ENCODE results near the gene CTBP2.
"Not testable (repeated sequence)": the region's sequence is repeated elsewhere in the genome, so short reads cannot be mapped to it uniquely, and the experiment has no call there.

CTBP2 gene

DNA sequence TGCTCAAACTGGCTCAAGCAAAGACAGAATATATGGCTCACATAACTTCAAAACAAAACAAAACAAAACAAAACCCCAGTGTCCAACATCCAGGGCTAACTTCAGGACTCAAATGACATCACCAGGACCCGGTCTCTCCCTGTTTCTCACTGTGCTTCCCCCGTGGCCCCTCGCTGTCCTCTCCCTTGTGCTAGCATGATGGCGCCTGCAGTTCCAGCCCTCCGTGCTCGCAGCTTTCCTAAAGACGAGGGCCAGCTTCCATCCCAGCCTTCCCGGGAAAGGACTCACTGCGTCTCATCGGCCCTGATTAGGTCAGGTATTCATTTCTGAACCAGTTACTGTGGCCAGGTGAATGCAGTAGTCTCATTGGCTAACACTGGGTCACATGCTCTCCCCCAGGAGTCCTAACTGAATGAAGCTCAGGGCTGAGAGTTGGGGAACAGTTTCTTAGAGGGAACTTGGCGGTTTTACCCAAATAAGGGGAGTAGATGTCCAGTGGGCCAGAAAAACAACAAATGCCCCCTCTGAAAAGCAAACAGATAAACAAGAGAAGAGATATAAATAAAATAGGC is 33.0 kb upstream of the CTBP2 start:
- no peak overlapping the region for H2AFZ ChIP-seq (ENCODE audit: low read depth, low read length)
- no peak overlapping the region for H3K4me3 ChIP-seq (ENCODE audit: low read length)
- no peaks in the 10 kb centered on the region for H3K4me1 ChIP-seq (ENCODE audit: insufficient read depth, low read length)
- H3K36me3 ChIP-seq (ENCODE audit: insufficient read depth, low read length), result no peaks in the 10 kb centered on the region
- H3K9me3 ChIP-seq (ENCODE audit: low read length), result no peaks in the 10 kb centered on the region
- H3K27me3 ChIP-seq (ENCODE audit: insufficient read depth, low read length), result no peaks in the 10 kb centered on the region

DNA sequence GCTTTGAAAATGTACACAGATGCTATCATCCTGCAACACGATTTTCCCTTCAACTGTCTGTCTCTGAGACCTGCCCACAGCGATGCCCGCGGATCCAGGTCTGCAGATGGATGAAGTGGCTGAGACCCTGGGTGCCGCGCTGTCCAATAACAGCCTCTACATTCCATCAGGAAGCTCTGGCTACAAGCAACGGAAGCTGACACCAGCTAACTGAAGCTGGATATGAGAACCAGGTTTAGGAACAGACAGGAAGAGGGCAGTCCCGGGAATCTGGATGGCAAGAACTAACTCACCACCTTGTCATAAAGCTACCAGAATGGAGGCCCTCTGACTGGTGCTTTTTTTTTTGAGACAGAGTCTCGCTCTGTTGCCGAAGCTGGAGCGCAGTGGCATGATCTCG is 32.3 kb upstream of the CTBP2 start:
- Histone ChIP-seq H3K9me3 (ENCODE audit: low read length) (no peaks in the 10 kb centered on the region), H3K27me3 (ENCODE audit: insufficient read depth, low read length) (no peaks in the 10 kb centered on the region), H3K36me3 (ENCODE audit: insufficient read depth, low read length) (no peaks in the 10 kb centered on the region), H3K4me3 (ENCODE audit: low read length) (no peak overlapping the region), H3K4me1 (ENCODE audit: insufficient read depth, low read length) (no peaks in the 10 kb centered on the region), H2AFZ (ENCODE audit: low read depth, low read length) (no peak overlapping the region)

DNA sequence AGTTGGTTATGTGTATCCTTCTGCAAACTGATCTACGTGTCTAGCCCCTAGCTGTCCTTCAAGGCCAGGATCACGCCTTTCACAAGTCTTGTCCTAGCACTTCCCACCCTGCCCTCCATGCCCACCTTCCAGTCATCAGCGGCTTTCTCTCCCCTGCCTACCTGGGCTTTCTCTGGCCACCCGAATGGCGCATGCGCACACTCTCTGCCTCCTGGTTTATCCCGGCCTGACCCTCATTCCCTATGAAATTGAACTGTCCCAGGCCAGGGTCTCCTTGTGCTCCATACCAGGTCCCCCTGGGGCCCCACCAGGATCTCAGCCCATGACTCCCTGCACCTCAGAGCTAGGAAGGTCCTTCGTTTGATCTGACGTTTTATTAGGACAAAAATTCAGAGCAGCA is 31.6 kb upstream of the CTBP2 start:
- Histone ChIP-seq H2AFZ (ENCODE audit: low read depth, low read length) (no peak overlapping the region), H3K4me1 (ENCODE audit: insufficient read depth, low read length) (no peaks in the 10 kb centered on the region), H3K4me3 (ENCODE audit: low read length) (no peak overlapping the region), H3K36me3 (ENCODE audit: insufficient read depth, low read length) (no peaks in the 10 kb centered on the region), H3K27me3 (ENCODE audit: insufficient read depth, low read length) (no peaks in the 10 kb centered on the region), H3K9me3 (ENCODE audit: low read length) (no peaks in the 10 kb centered on the region)

DNA sequence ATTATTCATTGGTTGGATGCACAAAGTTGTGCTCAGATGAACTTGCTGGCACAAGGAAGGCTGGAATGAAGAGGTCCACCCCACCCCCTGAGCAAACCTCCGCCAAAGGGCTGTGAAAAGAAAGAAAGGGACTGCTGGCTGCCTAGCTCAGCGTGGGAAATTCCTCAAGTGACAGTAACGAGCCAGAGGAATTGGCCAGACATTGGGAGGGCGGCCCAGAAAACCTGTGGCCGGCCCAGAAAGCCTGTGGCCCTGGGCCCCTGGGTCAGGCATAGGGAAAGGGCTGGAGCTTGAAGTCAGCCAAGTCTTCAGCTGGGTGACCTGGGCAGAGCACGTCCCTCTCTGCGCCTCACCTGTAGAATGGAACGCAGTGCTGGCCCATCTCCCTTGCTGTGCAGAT is 30.6 kb upstream of the CTBP2 start:
- no peaks in the 10 kb centered on the region for H3K27me3 ChIP-seq (ENCODE audit: insufficient read depth, low read length)
- H2AFZ ChIP-seq (ENCODE audit: low read depth, low read length), result no peak overlapping the region
- H3K4me3 ChIP-seq (ENCODE audit: low read length), result no peak overlapping the region

DNA sequence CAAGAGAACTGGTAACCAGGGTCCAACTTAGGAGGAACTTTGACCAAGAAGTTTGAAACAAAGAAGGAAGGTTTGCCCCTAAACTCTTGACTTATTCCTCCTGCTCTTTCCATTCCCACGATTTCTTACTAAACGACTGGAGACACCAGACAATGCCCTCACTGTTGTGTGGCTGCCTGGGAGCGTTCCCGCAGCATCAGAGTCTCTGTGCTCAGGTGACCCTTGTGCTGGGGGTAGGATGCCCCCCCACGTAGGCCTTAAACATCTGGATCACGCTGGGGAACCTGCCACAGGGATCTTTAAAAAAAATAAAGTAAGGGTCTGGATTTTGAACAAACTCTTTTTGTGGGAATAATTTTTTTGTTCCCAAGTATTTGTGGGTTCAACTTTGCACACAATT is 30.1 kb upstream of the CTBP2 start:
- H3K4me1 ChIP-seq (ENCODE audit: insufficient read depth, low read length), result no peaks in the 10 kb centered on the region
- H2AFZ ChIP-seq (ENCODE audit: low read depth, low read length), result no peak overlapping the region
- no peak overlapping the region for H3K4me3 ChIP-seq (ENCODE audit: low read length)
- no peaks in the 10 kb centered on the region for H3K27me3 ChIP-seq (ENCODE audit: insufficient read depth, low read length)
- H3K36me3 ChIP-seq (ENCODE audit: insufficient read depth, low read length), result no peaks in the 10 kb centered on the region
- H3K9me3 ChIP-seq (ENCODE audit: low read length), result no peaks in the 10 kb centered on the region

More for the DNA sequence above, 30.6 kb upstream of the CTBP2 start:
- Histone ChIP-seq H3K36me3 (ENCODE audit: insufficient read depth, low read length) (no peaks in the 10 kb centered on the region), H3K9me3 (ENCODE audit: low read length) (no peaks in the 10 kb centered on the region), H3K4me1 (ENCODE audit: insufficient read depth, low read length) (no peaks in the 10 kb centered on the region)

DNA sequence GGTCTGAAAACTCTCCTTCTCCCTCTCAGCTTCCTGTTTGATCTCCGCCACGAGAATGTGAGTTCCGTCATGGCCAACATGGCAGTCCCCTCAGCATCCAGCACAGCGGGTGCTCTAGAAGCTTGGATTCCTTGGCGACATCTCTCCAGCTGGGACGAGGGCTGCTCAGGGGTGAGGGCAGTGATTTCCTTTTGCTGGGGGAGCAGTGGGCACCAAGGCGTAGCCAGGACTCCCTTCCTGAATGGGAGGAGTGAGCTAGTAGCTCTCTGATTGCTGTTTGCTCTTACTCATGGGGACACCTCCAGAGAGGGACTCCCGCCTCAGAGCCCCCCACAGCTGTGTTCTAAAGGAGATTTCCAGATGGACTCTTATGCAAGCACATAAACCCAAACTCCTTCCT is 28.8 kb upstream of the CTBP2 start:
- Histone ChIP-seq H3K9me3 (ENCODE audit: low read length) (no peaks in the 10 kb centered on the region), H2AFZ (ENCODE audit: low read depth, low read length) (no peak overlapping the region), H3K27me3 (ENCODE audit: insufficient read depth, low read length) (no peaks in the 10 kb centered on the region), H3K4me3 (ENCODE audit: low read length) (no peak overlapping the region), H3K36me3 (ENCODE audit: insufficient read depth, low read length) (no peaks in the 10 kb centered on the region), H3K4me1 (ENCODE audit: insufficient read depth, low read length) (no peaks in the 10 kb centered on the region)

DNA sequence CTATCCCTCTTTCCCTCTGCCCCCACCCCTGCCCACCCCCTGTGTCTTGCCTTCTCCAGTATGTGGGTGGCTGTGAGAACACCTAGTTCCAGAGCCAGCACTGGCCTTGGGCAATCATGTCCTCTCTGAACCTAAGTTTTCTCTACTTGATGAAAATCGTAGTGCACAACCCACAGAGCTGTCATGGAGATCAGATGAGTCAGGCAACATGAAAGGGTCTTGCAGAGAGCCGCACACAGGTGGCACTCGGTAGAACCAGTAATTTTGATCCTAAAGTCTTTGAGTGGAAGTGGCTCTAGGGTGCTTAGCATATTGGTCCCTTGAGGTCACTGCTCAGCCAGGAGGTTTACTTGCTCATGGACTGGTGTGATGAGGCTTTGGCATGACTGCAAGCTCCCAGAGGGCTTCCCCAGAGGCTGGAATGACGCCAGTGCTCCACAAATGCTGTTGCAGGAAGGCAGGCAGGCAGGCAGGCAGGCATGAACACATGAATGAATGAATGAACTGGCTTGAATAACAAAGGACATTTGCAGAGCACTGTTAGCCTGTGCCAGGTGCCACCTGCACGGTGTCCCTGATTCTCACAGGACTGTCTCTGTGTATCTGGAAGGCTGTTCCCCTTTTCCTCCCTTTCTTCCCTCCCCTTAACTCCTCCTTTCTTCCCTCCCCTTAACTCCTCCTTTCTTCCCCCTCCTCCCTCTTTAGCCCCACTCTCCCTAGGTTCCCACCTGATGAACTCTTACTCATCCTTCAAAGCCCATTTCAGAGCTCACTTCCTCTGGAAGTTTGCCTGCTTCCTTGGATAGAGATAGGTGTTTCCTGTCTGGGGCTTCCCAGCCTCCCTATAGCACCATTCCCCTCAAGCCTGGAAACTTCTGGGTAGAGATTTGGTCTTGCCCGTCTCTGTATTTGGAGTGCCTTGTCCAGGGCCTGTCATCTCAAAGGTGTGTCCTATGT is 27.2 kb upstream of the CTBP2 start:
- no peak overlapping the region for H2AFZ ChIP-seq (ENCODE audit: low read depth, low read length)
- no peaks in the 10 kb centered on the region for H3K36me3 ChIP-seq (ENCODE audit: insufficient read depth, low read length)
- no peaks in the 10 kb centered on the region for H3K9me3 ChIP-seq (ENCODE audit: low read length)
- no peak overlapping the region for H3K4me3 ChIP-seq (ENCODE audit: low read length)
- no peaks in the 10 kb centered on the region for H3K27me3 ChIP-seq (ENCODE audit: insufficient read depth, low read length)
- no peaks in the 10 kb centered on the region for H3K4me1 ChIP-seq (ENCODE audit: insufficient read depth, low read length)

DNA sequence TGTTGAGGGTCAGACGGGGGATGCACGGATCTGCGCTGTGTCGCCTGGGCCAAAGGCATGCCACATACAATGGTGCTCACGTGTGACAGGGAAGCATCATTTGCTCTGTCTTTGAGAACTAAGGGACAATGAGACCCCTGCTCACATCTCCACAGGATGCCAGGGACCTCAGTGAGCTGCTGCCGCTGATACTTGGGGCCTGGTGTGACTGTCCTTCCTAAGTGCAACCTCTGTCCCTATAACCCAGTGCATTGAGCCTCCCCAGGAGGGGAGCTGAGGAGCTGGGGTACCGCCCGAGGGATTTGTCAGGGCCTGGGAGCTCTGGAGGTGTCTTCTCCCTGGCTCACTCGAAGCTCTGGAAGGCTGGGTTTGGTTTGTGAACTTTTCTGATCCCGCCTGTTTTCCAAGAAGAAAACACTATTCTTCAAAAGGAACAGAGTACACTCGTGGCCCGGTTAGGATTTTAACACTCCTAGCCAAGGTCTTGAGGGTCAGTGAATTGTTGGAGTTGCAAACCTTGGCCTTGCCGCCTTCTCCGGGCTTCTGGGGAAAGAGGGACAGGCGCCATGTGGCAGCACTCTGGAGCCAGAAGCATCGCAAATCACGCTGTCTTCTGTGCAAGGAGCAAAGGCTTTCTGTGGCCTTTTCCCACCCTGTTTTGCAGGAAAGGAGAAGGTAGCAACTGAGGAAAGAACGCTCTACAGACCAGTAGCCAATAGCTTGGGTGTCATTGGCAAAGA is 26.2 kb upstream of the CTBP2 start:
- no peaks in the 10 kb centered on the region for H3K9me3 ChIP-seq (ENCODE audit: low read length)
- no peaks in the 10 kb centered on the region for H3K4me1 ChIP-seq (ENCODE audit: insufficient read depth, low read length)
- H3K36me3 ChIP-seq (ENCODE audit: insufficient read depth, low read length), result no peaks in the 10 kb centered on the region
- no peaks in the 10 kb centered on the region for H3K27me3 ChIP-seq (ENCODE audit: insufficient read depth, low read length)
- H2AFZ ChIP-seq (ENCODE audit: low read depth, low read length), result no peak overlapping the region
- H3K4me3 ChIP-seq (ENCODE audit: low read length), result no peak overlapping the region

DNA sequence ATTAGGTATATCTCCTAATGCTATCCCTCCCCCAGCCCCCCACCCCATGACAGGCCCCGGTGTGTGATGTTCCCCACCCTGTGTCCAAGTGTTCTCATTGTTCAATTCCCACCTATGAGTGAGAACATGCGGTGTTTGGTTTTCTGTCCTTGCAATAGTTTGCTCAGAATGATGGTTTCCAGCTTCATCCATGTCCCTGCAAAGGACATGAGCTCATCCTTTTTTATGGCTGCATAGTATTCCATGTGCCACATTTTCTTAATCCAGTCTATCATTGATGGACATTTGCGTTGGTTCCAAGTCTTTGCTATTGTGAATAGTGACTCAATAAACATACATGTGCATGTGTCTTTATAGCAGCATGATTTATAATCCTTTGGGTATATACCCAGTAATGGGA is 18.7 kb upstream of the CTBP2 start:
- not testable (repeated sequence) for H3K4me1 ChIP-seq (ENCODE audit: insufficient read depth, low read length); H3K4me3 ChIP-seq (ENCODE audit: low read length); H3K36me3 ChIP-seq (ENCODE audit: insufficient read depth, low read length); H3K27me3 ChIP-seq (ENCODE audit: insufficient read depth, low read length); H3K9me3 ChIP-seq (ENCODE audit: low read length); H2AFZ ChIP-seq (ENCODE audit: low read depth, low read length)

DNA sequence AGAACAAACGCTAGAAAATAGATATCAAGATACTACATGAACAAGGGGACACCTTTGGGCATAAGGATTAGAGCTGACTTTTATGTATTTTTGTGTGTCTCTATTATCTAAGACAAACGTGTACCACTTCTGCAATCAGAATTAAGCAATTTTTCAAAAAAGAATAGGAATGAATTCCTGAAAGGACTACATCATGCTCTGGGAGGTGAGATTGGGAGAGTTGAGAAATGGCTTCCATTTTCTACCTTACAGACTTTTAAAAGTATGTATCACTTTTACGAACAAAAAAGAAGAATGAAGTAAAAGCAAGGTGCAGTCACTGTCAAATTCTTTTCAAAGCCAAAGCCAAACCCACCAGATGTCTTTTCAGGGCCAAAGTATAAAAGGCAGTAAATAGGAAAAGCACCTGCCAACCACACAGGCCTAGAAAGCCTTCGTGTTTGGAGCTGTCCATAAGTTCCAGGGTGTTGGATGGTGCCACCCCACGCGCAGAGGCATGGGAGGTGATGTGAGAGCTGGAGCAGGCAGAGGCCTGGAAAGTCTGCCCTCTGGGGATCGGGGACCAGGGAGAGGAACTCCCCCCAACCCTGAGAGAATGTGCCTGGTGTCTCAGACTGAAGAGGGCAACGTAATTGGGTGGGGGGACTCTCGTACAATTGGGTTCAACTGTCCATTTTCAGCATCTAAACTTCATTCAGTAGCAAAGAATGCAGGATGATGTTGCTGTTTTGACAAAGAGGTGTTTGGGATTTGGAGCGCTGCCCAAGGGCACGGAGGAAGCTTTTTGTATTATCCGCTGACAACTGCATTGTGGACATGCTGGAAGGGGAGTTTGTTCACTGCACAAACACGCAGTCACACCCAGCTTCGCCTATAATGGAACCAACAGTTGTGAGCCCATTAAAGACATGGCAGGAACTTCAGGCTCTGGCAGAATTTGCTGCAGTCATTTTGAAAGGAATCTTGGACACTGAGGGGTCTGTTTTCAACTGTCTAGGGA is 17.6 kb upstream of the CTBP2 start:
- H3K4me3 ChIP-seq (ENCODE audit: low read length), result no peak overlapping the region
- H2AFZ ChIP-seq (ENCODE audit: low read depth, low read length), result no peak overlapping the region
- peaks cover 6% of the 10 kb centered on the region for H3K4me1 ChIP-seq (ENCODE audit: insufficient read depth, low read length)
- no peaks in the 10 kb centered on the region for H3K9me3 ChIP-seq (ENCODE audit: low read length)
- H3K36me3 ChIP-seq (ENCODE audit: insufficient read depth, low read length), result no peaks in the 10 kb centered on the region
- no peaks in the 10 kb centered on the region for H3K27me3 ChIP-seq (ENCODE audit: insufficient read depth, low read length)

DNA sequence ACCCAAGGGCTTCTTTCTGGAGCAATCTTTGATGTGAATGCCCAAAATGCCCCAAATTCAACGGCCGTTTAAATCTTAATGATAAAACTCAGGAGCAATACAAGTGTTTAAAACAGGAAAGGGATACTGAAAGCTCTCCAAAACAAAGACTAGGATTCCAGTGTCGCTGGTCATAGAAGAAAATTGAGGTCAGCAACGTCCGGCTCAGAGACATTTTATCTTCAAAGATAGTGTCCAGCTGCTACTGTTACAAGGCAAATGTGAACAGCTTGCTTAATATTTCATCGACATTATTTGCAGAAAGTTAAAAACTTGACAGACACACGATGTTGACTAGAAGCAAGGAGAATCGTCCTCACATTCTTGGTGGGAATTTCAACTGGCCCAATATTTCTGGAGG is 15.4 kb upstream of the CTBP2 start:
- H3K4me1 ChIP-seq (ENCODE audit: insufficient read depth, low read length), result peaks cover 16% of the 10 kb centered on the region
- H3K36me3 ChIP-seq (ENCODE audit: insufficient read depth, low read length), result no peaks in the 10 kb centered on the region
- H3K9me3 ChIP-seq (ENCODE audit: low read length), result no peaks in the 10 kb centered on the region
- H3K4me3 ChIP-seq (ENCODE audit: low read length), result no peak overlapping the region
- H3K27me3 ChIP-seq (ENCODE audit: insufficient read depth, low read length), result no peaks in the 10 kb centered on the region
- H2AFZ ChIP-seq (ENCODE audit: low read depth, low read length), result no peak overlapping the region

DNA sequence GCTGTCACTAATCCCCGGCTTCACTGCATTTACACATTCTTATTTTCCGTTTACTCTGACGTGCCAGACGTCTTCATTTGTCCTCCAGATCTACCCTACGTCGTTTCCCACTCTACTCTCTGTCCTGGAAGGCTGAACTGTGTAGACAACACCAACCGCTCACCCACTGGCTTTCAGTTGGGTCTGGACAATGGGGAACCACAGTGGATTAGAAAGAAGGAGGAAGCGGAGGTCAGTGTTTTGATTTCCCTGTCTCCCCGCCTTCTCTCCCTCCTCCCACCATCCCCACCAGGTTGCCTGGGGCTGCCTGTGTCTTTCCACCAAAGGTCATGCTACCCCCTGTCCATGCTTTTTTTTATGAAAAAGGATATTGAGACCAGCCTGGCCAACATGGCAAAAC is 14.0 kb upstream of the CTBP2 start:
- Histone ChIP-seq H3K36me3 (ENCODE audit: insufficient read depth, low read length) (no peaks in the 10 kb centered on the region), H3K9me3 (ENCODE audit: low read length) (no peaks in the 10 kb centered on the region), H3K4me1 (ENCODE audit: insufficient read depth, low read length) (peaks cover 16% of the 10 kb centered on the region), H3K4me3 (ENCODE audit: low read length) (no peak overlapping the region), H3K27me3 (ENCODE audit: insufficient read depth, low read length) (no peaks in the 10 kb centered on the region), H2AFZ (ENCODE audit: low read depth, low read length) (no peak overlapping the region)

Data from neuron (in vitro differentiated cells).